G401 (cell line): ENCODE measurements around the gene HTRA3. TPM values are rescaled to one million over a fixed set of nuclear protein-coding genes. Genes with fewer than 3 reads are reported as not detected.
"Not testable (repeated sequence)": the region's sequence is repeated elsewhere in the genome, so short reads cannot be mapped to it uniquely, and the experiment has no call there.

Source experiments
- DNase-seq: peaks from one replicate; pipeline ENCODE4 v3.0.0-alpha.2; 2015; ENCODE audit warnings: low spot score
- in situ Hi-C: cut with HindIII; loops from 2 replicates; pipeline ENCODE4 v1.10.0; 2016; ENCODE audit warnings: low sequenced_read_pairs, mixed read lengths
- total RNA-seq: library from RNA; depleted of rRNA; stranded (reverse); fragments of >200 nt; shearing (Covaris generic); gene quantifications from 2 replicates; pipeline ENCODE4 v1.2.3, GENCODE V29; 2014

Gene HTRA3
- total RNA-seq, 1 experiment from 2014 or later, result 0.14 TPM

DNA sequence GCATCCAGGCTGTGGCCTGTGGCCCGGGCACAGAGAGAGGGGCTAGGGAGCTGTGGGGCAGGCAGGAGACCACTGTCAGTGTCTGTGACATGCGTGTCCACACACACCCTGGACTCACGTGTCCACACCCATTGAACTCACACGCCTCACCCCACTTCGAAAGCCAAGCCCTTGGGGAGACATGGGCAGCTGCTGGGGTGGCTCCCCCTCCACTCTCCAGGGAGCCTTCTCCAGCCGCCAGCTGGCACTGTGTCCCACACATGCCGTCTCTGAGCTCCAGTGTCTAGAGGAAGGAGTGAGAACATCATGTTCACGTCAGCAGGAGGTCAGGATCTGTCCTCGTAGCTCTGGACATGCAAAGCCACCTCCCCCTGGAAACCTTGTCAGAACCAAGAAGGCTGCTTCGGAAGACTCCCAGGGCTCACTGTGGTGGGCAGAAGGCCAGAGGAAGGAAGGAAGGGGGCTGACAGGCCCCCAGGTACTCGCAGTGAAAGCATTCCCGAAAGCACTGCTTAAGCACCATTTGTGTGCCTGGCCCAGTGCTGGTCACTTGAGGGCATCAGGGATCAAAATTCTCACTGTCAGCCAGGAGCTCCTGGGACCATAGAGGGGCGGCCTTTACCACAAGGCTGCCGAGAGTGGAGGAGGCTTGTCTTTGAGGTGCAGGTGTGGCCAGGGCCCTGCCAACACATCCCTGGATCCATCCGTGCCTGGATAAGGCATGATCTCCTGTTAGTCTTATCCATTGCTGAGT, 61.4 kb downstream of the HTRA3 start:
- in situ Hi-C loops, result no loop called here
- DNase-seq, result no peak

DNA sequence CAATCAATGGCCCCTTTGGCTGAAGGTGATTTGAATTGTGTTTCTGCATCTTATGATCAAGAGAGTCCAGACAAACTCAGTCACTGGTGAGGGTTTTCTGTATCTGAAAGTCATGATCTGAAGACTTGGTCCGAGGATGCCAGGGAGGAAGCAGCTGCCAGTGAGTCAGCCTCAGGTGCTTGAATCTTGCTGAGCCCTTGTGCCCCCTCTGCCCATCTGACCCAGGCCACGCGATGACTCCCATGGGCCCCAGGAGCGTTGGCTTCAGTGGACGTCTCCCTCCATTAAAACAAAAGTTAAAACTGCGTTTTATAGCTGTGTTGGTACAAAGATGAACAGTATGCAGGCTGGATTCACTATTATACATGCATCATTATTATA, 62.0 kb downstream of the HTRA3 start:
- in situ Hi-C loops, result no loop called here
- DNase-seq, result no peak

DNA sequence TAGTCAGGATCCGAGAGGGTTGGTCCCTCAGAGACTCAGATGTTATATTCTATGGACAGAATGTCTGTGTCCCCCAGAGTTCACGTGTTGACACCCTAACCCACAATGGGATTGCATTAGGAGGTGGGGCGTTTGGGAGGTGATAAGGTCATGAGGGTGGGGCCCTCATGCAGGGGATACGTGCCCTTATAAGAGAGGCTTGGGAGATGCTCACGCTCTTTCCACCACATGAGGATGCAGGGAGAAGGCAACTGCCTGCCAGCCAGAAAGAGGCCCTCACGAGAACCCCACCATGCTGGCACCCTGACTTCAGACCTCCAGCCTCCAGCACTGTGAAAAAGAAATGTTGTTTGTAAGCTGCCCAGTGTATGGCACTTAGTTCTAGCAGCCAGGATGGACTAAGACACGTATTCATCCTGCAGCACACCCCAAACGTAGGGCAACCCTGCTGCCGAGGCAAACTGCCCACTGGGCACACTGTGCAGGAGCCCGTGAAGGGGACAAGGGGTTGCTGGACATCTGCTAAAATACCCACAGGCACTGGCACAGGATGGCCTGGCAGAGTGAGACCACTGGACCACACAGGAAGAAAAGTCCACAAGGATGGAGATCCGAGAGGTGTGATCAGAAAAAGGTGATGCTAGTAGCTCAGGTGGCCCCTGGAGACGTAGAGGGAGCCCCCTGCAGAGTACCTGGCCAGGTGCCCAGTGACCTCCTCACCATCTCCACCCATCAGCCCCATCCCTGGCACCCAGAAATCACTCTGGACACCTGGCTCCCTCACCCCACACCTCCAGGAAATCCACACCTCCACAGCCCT, 62.7 kb downstream of the HTRA3 start:
- in situ Hi-C loops, result no loop called here
- DNase-seq, result no peak

DNA sequence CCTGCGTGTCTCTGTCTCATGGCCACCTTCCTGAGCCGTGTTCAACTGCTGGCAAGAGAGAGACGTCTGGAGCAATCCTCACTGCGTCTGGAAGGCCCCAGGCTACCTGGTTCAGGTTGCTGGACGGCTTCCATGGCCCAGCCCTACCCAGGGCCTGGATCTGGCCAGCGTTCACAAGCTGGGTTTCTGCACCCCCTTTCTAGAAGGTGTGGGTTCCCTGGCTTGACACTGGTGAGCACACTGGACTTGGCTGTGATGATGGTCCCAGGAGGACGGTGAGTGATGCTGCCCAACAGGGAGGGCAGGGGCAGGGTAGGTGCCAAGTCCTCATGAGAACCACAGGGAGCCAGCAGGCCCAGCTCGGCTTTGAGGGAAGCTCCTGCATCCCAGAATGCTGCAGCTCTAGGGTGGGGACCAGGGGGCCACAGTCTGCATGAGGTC, 63.4 kb downstream of the HTRA3 start:
- in situ Hi-C loops, result no loop called here
- no peak for DNase-seq

DNA sequence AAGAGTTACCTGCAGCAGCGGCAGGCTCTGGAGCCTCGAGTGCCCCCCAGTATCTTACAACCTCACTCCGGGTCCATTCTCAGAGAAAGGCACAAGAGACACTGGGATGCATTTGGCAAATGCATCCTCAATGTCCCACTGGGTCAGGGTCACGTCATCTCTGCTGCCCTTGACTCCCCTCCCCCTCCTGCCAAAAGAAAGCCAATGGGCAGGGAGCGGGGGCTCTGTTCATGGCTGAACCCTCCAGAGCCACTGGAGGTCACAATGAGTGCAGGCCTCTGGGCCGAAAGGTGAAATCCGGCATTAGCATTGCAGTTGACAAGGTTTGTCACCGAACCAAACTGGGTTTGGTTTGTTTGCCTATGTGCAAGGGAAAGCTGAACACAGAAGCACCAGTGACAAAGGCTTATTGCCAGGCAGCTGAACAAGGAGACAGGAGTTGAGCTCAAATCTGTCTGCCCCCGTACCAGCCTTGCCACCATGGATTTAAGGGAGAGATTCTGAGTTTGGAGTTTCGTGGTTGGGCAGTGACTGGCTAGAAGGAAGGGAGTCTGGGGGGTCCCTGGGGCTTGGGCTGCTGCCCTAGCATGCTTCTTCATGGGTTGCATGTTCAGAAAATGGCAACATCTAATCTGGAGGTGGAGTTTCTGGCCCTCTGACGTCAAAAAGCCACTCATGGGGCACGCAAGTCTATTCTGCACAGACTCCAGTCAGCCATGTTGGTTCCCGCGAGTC, 64.3 kb downstream of the HTRA3 start:
- in situ Hi-C loops, result no loop called here
- DNase-seq, result no peak

DNA sequence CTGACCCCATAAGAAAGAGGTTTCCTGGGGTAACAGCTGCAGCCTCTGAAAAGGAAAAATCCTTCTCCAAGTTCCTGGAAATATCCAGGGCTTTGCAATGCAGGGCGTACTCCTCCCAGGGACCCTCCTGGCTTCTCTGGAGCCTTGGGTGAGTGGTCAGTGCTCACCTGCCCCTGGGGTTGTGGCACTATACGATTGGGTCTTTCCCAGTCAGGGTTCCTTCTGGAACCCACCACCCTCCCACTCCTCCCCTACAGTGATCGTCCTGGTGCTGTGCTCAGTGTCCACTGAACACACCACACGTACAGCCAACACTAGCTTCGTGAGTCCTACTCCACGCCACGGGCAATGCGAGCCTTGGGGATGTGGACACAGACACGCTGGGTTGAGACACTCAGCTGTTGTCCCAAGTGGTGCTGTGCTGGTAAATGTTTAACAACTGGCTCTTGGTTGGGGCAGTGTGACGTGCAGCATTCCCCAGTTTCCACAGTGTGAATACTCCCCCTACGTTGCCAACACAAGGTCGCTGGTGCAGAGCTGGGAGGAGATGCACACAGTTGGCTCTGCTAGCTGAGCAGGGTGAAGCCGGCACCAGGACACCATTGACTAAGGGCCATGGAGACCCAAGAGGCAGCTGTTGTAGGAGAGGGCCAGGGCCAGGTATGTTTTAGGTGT, 65.4 kb downstream of the HTRA3 start:
- DNase-seq, result no peak
- in situ Hi-C loops, result no loop called here

DNA sequence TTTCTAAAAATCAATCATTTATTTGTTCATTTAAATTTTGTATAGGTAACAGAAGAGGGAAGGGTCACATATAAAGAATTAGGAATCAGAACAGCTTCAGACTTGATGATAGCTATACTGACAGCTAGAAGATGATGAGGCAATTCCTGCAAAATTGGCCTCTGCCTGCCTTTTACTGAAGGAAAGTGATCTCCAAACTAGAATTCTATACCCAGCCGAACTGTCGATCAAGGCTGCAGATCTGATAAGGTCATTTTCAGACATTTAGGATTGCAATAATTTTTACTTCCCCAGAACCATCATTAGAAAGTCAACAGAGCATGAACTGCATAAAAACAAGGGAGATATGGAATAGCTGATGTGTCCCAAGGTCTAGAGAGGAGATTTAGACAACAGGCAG, 66.3 kb downstream of the HTRA3 start:
- in situ Hi-C loops, result no loop called here

DNA sequence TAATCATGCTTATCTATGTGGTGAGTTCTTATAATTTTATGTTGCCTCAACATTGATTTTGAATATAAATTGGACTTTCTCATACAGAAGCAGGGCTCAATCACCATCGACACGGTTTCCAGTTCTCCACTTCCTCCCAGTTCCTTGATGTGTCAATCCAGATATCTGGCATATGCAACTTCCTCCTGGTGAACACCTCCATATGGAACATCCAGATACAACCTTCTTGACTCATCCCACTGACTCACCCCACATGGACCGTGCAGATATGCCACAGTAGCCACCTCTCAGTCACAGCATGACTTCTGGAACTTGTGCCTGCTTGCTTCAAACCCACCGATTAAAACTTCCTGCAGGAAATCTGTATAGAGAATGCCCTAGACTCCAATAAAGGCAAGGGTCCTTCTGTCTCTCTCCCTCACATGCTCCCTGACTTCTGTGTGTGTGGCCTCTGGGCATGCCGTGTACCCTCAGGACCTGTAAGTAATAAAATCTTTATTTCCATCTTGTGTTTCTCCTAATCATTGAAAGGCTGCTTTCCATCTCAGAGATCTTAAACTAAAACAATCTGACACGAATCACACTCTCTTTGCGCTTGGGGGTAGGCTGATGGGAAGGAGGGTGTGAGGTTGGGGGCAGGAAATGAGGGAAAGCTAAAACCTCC, 67.0 kb downstream of the HTRA3 start:
- in situ Hi-C loops, result no loop called here
- DNase-seq, result no peak

More for the DNA sequence above, 66.3 kb downstream of the HTRA3 start:
- DNase-seq, result no peak

DNA sequence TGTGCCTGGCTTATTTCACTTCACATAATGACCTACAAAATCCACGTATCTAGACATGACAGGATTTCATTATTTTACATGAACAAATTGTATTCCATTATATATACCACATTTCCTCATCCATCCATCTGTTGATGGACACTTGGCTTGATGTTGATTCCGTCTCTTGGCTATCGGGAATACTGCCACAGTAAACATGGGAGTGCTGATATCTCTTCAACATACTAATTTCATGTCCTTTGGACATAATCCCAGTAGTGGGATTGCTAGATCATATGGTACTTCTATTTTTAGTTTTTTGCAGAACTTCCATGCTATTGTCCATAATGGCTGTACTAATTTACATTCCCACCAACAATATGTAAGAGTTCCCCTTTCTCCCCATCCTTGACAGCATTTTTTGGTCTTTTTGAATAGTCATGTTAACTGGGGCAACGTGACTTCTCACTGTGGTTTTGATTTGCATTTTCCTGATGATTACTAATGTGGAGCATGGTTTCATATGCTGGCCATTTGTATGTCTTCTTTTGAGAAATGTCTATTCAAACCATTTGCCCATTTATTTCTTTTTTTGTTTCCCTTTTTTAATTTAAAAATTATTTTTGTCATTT, 68.9 kb downstream of the HTRA3 start:
- in situ Hi-C loops, result no loop called here
- no peak for DNase-seq

DNA sequence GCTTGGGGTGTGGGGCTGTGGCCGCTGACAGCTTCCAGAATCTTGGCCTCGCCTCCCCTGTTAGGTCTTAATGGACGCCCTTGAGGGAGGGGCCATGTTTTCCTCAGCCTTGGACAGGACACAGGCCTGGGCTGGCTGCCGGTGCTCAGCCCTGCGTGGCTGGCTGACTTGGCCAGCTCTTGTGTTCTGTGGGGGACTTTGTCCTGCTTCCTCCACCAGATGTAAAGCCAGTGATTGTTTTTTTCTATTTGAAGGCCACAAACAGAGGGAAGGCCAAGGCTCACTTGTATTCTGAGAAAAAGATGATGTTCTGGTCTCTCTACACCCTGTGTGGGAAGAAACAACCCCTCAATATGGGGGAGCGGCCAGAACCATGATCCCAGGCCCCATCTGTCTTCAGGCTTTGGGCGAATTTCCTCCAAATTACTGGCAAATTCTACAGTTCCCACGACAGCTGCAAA, 71.3 kb downstream of the HTRA3 start:
- in situ Hi-C loops, result no loop called here
- peak; percentile 18 for DNase-seq

DNA sequence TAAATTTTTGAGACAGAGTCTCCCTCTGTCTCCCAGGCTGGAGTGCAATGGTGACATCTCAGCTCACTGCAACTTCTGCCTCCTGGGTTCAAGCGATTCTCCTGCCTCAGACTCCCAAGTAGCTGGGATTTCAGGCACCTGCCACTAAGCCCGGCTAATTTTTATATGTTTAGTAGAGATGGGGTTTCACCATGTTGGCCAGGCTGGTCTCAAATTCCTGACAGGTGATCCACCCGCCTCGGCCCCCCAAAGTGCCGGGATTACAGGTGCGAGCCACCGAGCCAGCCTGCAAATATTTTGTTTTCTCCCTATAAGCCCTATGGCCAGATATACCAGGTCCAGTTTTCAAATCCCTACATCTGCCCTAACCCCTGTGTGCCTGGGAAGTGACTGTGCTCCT, 71.7 kb downstream of the HTRA3 start:
- DNase-seq, in situ Hi-C loops: not testable (repeated sequence)

DNA sequence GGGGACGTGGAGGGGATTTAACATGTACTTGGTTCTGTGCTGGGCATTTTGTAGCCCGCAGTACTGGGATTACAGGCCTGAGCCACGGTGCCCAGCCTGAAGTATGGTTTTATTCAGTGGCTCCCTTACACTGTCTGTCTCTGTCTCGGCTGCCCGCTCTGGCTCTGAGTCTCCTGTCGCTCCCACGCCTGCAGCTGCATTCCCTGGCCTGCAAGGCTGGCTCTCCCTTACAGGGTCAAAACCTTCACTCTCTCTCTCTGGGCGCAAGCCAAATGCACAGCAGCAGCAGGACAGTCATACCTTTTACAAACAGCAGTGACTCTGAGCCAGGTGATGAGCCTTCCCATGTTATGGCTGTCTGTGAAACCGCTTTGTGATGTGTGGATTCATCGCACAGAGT, 72.1 kb downstream of the HTRA3 start:
- in situ Hi-C loops, result no loop called here

DNA sequence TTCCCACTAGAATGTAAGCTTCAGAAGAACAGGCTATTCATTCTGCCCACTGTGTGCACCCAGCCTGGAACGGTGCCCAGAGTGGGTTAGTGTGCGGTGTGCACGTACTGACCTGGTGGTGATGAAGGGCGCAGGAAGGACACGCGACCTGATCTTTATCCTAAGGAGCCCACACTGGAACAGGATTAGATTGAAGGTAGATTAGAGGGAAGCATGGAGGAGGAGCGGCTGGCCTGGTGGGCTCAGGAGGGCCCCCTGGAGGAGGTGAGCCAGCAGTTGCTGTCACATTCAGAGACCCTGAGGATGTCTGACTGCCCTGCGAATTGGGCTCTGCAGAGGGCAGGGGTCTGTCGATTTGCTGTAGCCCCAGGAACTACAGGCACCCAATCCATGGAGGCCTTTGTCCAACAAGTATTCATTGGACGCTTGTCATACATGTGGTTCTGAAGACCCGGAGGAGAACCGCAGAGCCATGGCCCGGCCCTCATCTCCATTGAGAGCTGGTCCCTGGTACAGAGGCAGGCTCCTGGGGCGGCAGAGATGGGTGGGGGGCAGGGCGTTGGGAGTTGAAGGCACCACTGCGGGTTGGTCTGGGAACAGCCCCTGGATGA, 73.2 kb downstream of the HTRA3 start:
- no peak for DNase-seq
- in situ Hi-C loops, result no loop called here

More for the DNA sequence above, 72.1 kb downstream of the HTRA3 start:
- DNase-seq, result no peak

DNA sequence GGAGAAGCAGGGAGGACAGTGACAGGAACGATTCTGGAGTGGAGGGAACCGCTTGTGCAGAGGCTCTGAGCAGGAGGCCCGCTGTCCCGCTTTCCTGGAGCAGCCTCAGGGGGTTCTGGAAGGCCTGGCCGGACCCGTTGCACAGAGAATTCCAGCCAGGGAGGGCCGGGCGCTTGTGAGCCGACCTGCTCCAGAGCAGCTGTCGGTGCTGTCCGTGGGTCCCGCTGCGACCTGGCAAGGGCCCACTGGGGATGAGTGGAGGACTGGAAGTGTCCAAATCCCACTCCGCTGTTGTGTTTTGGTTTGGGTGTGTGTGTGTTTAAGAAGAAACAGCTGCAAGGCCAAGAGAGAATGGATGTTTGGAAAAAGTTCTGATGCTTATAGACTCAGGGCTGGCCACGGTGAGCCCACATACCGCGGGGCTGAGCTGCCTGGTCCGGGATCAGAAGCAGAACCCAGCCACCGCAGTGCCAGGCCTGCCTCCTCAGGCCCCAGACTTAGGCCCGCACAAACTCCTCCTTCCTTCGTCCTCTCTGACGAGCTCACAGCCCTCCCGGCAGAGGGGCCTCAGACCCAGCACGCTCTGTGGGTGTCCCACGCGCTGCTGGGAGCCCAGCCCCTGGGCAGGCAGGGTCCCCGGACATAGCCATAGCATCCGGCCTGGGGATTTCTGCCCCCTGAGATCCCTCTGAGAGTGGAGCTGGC, 73.9 kb downstream of the HTRA3 start:
- DNase-seq, result no peak
- in situ Hi-C loops, result no loop called here

DNA sequence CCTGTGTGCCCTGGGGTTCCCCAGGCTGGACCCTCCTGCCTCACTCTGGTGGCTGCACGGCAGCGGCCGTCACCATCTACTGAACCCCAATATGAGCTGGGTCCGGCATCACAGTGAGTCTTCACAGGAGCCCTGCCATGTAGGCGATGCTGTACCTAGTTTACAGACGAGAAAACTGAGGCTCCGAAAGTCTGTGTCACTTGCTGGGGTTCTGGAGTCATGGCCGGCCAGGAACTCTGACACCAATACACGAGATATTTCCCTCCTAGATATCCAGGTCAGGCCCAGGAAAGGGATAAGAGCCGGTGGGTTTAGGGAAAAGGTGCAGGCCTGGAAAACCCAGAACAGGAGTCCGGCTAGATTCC, 74.4 kb downstream of the HTRA3 start:
- no peak for DNase-seq
- in situ Hi-C loops, result no loop called here

DNA sequence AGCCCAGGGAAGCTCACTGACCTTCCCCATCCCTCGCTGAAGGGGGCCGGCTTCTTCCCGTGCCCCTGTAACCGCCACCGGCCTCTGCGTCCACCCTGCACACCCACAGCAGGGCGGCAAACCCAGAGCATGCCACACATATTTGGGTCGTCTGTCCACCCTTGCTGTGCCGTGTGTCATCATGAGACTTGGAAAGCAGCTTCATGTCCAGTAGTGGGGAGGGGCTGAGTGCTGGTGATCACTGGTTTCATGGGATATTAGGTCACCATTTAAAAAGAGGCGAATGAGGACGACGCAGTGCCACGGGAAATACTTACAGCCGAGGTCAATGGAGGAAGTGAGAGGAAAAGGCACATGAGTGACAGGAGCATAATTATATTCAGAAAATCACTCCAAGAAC, 74.8 kb downstream of the HTRA3 start:
- in situ Hi-C loops, result no loop called here

DNA sequence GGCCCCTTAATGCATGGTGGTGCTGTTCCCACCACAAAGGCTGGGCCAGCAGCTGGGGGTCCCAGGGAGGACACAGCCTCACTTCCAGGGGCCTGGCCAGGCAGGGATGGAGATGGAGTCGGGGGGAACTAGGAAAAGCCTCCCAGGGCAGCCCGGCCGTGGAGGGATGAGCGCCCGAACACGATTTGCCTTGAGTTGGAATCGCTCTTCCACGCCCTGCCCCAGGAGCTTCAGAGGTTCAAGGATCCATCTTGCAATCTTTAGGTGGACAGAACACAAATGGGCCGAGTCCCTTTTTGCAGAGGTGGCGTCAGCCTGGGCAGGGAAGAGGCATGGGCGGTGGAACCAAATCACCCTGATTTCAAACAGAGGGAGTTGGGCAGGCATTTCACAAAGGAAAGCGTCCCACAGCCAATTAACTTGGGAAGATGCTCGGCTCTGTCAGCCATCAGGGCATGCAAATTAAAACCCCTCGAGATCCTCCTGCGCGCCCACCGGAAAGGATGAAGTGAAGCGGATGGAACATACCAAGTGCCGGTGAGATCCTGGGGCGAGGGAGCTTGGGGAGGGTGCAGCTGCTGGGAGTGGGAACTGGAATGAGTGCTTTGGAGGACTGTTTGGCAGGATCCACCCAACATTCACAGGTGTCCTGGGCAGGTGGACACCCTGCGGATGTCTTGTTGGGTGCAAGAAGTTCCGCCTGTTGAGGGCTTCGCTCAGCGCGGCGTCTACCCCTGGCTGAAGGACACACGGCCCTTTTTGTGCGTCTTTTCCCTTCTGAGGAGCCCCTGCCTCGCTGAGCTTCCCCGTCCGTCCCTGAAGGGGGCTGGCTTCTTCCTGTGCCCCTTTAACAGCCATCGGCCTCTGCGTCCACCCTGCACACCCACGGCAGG, 75.7 kb downstream of the HTRA3 start:
- in situ Hi-C loops, result no loop called here
- no peak for DNase-seq

More for the DNA sequence above, 74.8 kb downstream of the HTRA3 start:
- DNase-seq, result no peak
